Measurements from ENCODE around the gene IGSF9. TPM values are rescaled to one million over a fixed set of nuclear protein-coding genes. Genes with fewer than 3 reads are reported as not detected.

IGSF9 gene
- total RNA-seq, 1 experiment from 2014 or later = 21.2 TPM

GRCh38 chr1:159914252-159915018 is 31.0 kb downstream of the IGSF9 start:
- peak overlapping the region; percentile 88 for H3K27ac Mint-ChIP-seq (ENCODE audit: unreplicated experiment)
- peak overlapping the region; percentile 23 for H3K4me3 Mint-ChIP-seq (ENCODE audit: unreplicated experiment)
- H3K36me3 Mint-ChIP-seq (ENCODE audit: insufficient read depth, unreplicated experiment) = peaks cover 61% of the 10 kb centered on the region
- ChIA-PET CTCF (interaction anchor here (1.4 kb wide), 1 partner anchor 93 kb away, joined by 4 read pairs; no protein-coding TSS in a partner anchor), POLR2A (interaction anchor here (0.9 kb wide), 1 partner anchor 8 kb away, joined by 3 read pairs; no protein-coding TSS in a partner anchor)
- peaks cover 88% of the 10 kb centered on the region for H3K4me1 ChIP-seq
- no peaks in the 10 kb centered on the region; the same call in none of the 2 replicates for H3K36me3 ChIP-seq (ENCODE audit: control insufficient read depth, insufficient read depth, low read length)
- no TSS peak for BruUV-seq (replicated peaks)
- no peak overlapping the region for H3K4me3 ChIP-seq (ENCODE audit: low read depth, low read length)
- no peaks in the 10 kb centered on the region for H3K27me3 Mint-ChIP-seq (ENCODE audit: insufficient read depth, unreplicated experiment)
- TF ChIP-seq, protein P1, sequence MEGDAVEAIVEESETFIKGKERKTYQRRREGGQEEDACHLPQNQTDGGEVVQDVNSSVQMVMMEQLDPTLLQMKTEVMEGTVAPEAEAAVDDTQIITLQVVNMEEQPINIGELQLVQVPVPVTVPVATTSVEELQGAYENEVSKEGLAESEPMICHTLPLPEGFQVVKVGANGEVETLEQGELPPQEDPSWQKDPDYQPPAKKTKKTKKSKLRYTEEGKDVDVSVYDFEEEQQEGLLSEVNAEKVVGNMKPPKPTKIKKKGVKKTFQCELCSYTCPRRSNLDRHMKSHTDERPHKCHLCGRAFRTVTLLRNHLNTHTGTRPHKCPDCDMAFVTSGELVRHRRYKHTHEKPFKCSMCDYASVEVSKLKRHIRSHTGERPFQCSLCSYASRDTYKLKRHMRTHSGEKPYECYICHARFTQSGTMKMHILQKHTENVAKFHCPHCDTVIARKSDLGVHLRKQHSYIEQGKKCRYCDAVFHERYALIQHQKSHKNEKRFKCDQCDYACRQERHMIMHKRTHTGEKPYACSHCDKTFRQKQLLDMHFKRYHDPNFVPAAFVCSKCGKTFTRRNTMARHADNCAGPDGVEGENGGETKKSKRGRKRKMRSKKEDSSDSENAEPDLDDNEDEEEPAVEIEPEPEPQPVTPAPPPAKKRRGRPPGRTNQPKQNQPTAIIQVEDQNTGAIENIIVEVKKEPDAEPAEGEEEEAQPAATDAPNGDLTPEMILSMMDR (IDR thresholded peaks at IDR 0.05; ENCODE audit: insufficient read depth in 1 of 2, low read depth in 1 of 2, low read length in 1 of 2, severe bottlenecking in 1 of 2, unreplicated experiment in 1 of 2) = no peak
- DNase-seq = no peak
- H3K27me3 ChIP-seq (replicated peaks; ENCODE audit: control insufficient read depth, insufficient read depth, low read length) = no peaks in the 10 kb centered on the region
- H3K9me3 Mint-ChIP-seq (ENCODE audit: unreplicated experiment) = no peaks in the 10 kb centered on the region
- peaks cover 71% of the 10 kb centered on the region for H3K4me1 Mint-ChIP-seq (ENCODE audit: low read depth, unreplicated experiment)
- H3K9me3 ChIP-seq = no peaks in the 10 kb centered on the region
- intact Hi-C loops (cut with micrococcal nuclease; ENCODE audit: unreplicated experiment) = no loop called here

- TF ChIP-seq, protein P1 (IDR thresholded peaks at IDR 0.05; ENCODE audit: insufficient read depth in 1 of 2, low read depth in 1 of 2, low read length in 1 of 2, severe bottlenecking in 1 of 2, unreplicated experiment in 1 of 2) = no peak
- BruUV-seq (replicated peaks) = no TSS peak
- peaks cover 63% of the 10 kb centered on the region for H3K36me3 Mint-ChIP-seq (ENCODE audit: insufficient read depth, unreplicated experiment)
- DNase-seq = no peak
- ChIA-PET CTCF (interaction anchor here (1.4 kb wide), 1 partner anchor 94 kb away, joined by 4 read pairs; no protein-coding TSS in a partner anchor), POLR2A (no interaction called here)
- H3K27me3 ChIP-seq (replicated peaks; ENCODE audit: control insufficient read depth, insufficient read depth, low read length) = no peaks in the 10 kb centered on the region
- no peaks in the 10 kb centered on the region for H3K9me3 Mint-ChIP-seq (ENCODE audit: unreplicated experiment)
- no peaks in the 10 kb centered on the region for H3K9me3 ChIP-seq
- peak overlapping the region; percentile 23 for H3K4me3 Mint-ChIP-seq (ENCODE audit: unreplicated experiment)
- peaks cover 93% of the 10 kb centered on the region for H3K4me1 ChIP-seq
- no peaks in the 10 kb centered on the region; the same call in 1 of the 2 replicates for H3K36me3 ChIP-seq (ENCODE audit: control insufficient read depth, insufficient read depth, low read length)
- H3K4me1 Mint-ChIP-seq (ENCODE audit: low read depth, unreplicated experiment) = peaks cover 77% of the 10 kb centered on the region
- H3K27ac Mint-ChIP-seq (ENCODE audit: unreplicated experiment) = peak overlapping the region; percentile 88
- H3K27me3 Mint-ChIP-seq (ENCODE audit: insufficient read depth, unreplicated experiment) = no peaks in the 10 kb centered on the region
- no peak overlapping the region for H3K4me3 ChIP-seq (ENCODE audit: low read depth, low read length)
- intact Hi-C loops (cut with micrococcal nuclease; ENCODE audit: unreplicated experiment) = no loop called here
Observed at GRCh38 chr1:159913451-159914192, 31.8 kb downstream of the IGSF9 start.

DNA sequence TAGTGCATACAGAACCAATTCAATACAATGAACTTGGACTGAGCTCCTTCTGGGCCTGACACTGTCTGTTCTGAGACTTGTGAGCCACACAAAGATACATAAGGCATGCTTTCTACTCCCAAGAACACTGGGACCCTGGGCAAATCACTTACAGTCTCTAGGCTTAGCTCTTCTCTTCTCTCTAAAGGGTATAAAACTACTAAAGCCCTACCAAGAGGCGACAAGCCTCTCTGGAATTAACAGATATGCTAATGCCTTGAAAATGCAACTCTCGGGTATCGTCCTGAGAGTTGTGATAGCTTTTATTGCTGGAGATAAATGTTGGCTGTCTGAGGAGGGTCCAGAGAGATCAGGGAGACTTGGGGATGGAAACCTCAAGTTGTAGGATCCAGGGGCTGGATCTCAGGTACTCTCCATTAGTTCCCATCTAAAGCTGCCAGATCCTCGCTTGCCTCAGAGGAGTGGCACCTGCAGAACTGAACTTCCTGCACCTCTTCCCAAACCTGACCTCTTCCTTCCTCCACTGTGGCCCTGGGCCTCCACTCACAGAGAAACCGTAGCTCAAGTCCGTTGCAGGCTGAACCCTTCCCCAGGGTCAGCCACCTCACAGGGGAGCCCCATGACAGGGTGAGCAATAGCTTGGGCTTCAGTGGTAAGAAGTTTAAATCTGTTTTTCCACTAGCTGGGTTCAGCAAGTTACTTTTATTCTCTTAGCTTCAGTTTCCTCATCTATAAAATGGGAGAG is 33.9 kb downstream of the IGSF9 start:
- no peaks in the 10 kb centered on the region for H3K9me3 ChIP-seq
- intact Hi-C loops (cut with micrococcal nuclease; ENCODE audit: unreplicated experiment) = no loop called here
- no peak for DNase-seq
- BruUV-seq (replicated peaks) = no TSS peak
- Mint-ChIP-seq H3K9me3 (ENCODE audit: unreplicated experiment) (no peaks in the 10 kb centered on the region), H3K4me3 (ENCODE audit: unreplicated experiment) (no peak overlapping the region), H3K27ac (ENCODE audit: unreplicated experiment) (peak overlapping the region; percentile 89), H3K4me1 (ENCODE audit: low read depth, unreplicated experiment) (peaks cover 81% of the 10 kb centered on the region), H3K27me3 (ENCODE audit: insufficient read depth, unreplicated experiment) (no peaks in the 10 kb centered on the region), H3K36me3 (ENCODE audit: insufficient read depth, unreplicated experiment) (peaks cover 54% of the 10 kb centered on the region)
- H3K36me3 ChIP-seq (ENCODE audit: control insufficient read depth, insufficient read depth, low read length) = no peaks in the 10 kb centered on the region
- H3K4me1 ChIP-seq = peaks cover 95% of the 10 kb centered on the region
- no peaks in the 10 kb centered on the region for H3K27me3 ChIP-seq (replicated peaks; ENCODE audit: control insufficient read depth, insufficient read depth, low read length)
- ChIA-PET CTCF (no interaction called here), POLR2A (no interaction called here)
- TF ChIP-seq, protein P1 (IDR thresholded peaks at IDR 0.05; ENCODE audit: insufficient read depth in 1 of 2, low read depth in 1 of 2, low read length in 1 of 2, severe bottlenecking in 1 of 2, unreplicated experiment in 1 of 2) = no peak
- no peak overlapping the region for H3K4me3 ChIP-seq (ENCODE audit: low read depth, low read length)

All from Caco-2 (cell line).